Subcutaneous adipose tissue (tissue), 4 donors: ENCODE results near the gene WWTR1. TPM values are rescaled to one million over a fixed set of nuclear protein-coding genes. Genes with fewer than 3 reads are reported as not detected.

Source experiments
- total RNA-seq, 4 donors: library from RNA; depleted of rRNA; stranded (reverse); fragments of >200 nt; gene quantifications; one replicate each; pipeline ENCODE4 v1.1.0, GENCODE V29; 2016
- TF ChIP-seq, protein P1 (sequence below): fragments of 450-650 bp; IDR thresholded peaks from one replicate; pipeline ENCODE4 v1.5.1; 2016; ENCODE audit warnings: low read depth, mild to moderate bottlenecking, control low read depth, antibody characterized with exemption, moderate library complexity

WWTR1 gene
- total RNA-seq, 4 donors from 2014 or later, result 47.9 to 89.3 (median 62.4) TPM

DNA sequence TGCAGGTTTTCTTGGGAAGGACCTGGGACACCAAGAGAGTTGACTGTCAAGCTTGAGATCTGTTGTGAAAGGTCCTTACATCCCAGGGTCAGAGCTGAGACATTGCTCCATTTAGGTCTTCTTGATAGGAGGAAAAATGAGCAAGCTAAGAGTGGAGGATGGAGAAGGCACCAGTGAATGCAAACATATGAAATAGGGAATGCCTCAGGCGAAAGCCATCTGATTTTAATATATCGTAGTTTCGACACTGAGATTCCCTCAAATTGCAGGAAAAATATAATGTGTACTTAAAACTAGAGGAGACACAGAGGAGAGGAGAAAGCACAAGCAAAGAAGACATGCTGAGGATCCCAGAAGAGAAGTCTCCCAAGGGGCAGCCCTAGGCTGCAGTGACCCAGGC is 97.8 kb downstream of the WWTR1 start:
- TF ChIP-seq, protein P1, sequence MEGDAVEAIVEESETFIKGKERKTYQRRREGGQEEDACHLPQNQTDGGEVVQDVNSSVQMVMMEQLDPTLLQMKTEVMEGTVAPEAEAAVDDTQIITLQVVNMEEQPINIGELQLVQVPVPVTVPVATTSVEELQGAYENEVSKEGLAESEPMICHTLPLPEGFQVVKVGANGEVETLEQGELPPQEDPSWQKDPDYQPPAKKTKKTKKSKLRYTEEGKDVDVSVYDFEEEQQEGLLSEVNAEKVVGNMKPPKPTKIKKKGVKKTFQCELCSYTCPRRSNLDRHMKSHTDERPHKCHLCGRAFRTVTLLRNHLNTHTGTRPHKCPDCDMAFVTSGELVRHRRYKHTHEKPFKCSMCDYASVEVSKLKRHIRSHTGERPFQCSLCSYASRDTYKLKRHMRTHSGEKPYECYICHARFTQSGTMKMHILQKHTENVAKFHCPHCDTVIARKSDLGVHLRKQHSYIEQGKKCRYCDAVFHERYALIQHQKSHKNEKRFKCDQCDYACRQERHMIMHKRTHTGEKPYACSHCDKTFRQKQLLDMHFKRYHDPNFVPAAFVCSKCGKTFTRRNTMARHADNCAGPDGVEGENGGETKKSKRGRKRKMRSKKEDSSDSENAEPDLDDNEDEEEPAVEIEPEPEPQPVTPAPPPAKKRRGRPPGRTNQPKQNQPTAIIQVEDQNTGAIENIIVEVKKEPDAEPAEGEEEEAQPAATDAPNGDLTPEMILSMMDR, result no peak

- TF ChIP-seq, protein P1, result no peak
Observed at GRCh38 chr3:149559525-149559924, 98.3 kb downstream of the WWTR1 start.

GRCh38 chr3:149555927-149556326 is 101.9 kb downstream of the WWTR1 start:
- TF ChIP-seq, protein P1, result no peak

- TF ChIP-seq, protein P1, result no peak
Observed at GRCh38 chr3:149554826-149555225, 103.0 kb downstream of the WWTR1 start.

- TF ChIP-seq, protein P1, result no peak
Observed at GRCh38 chr3:149553781-149554451, 103.9 kb downstream of the WWTR1 start.

DNA sequence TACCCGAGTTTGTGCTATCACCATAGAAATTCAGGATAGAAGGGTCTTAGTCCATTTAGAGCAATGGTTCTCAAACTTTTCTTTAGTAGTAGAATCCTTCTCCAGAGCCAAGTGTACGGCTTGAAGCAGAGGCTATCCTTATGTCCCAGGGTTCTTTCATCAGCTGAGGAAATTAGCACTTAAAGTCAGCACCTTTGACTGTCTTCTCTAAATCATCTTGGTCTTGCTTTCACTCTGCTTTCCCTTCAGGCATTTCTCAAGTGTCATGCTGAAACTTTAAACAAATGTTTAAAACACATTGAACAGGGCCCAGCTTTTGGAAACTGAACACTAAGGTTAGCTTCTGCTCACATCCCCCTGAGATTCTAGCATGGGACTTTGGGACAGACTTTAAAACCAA is 105.1 kb downstream of the WWTR1 start:
- TF ChIP-seq, protein P1, result no peak

DNA sequence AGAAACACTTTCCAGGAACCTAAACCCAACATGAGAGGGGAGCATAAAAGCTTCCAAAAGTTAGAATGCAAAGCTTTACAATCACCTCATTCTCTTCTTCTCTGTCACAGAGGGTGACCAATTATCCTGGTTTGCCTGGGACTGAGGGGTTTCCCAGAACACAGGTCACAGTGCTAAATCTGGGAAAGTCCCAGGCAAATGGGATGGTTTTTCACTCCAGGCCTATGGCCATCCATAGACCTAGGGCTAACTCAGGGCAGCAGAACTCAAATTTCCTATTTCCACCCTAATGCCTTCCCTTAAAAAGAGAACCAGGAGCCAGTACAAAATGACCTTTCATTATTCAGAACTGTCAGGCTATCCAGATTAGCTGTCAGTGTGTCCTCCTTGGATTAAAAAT is 106.3 kb downstream of the WWTR1 start:
- TF ChIP-seq, protein P1, result no peak
